ENCODE results near the gene SLC38A10. TPM values are rescaled to one million over a fixed set of nuclear protein-coding genes. Genes with fewer than 3 reads are reported as not detected.

Gene SLC38A10
- total RNA-seq, 2 experiments from 2014 or later: 47.6 to 52.9 TPM

DNA sequence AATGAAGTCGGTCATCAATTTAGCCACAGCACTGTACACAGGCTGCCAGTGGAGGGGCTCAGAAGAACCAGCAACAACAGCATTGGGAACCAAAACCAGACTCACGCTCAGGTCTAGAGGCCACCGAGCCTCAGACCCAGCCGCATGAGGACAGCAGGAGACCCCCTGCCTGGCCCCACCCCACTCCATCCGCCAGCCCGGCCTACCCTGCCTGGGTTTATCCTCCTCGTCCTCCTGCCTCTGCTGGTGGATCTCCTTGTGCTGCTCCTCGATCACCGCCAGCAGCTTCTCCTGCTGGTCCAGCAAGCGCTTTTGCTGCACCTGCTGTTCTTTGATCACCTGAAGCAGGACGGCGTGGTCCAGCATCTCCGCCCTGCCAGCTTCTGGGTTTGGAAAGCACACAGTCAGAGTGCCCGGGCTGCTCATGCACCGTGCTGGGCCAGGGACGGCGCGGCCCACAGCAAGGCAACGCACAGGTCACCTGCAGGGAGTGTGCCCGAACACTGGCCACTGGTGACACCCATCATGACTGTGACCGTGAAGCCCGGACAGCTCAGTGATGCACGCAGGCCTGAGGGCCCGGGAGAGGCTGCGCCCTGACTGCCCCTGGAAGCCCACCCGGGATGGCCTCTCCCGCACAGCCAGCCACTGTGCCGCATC lies 48.3 kb downstream of the SLC38A10 start:
- POLR2A ChIA-PET: no interaction called here
- DNase-seq: no peak
- intact Hi-C loops (cut with DNase I, micrococcal nuclease): loop anchor here in 1 of 2 experiments (10.0 kb wide), 1 partner anchor 222 kb away; no protein-coding TSS in a partner anchor
- Mint-ChIP-seq H3K4me3 (no peak overlapping the region), H3K9me3 (ENCODE audit: low read depth) (no peaks in the 10 kb centered on the region), H3K27me3 (no peaks in the 10 kb centered on the region), H3K36me3 (ENCODE audit: low read depth) (peaks cover 8% of the 10 kb centered on the region), H3K27ac (no peak overlapping the region), H3K4me1 (peaks cover 4% of the 10 kb centered on the region)
- ATAC-seq: no peak
- CTCF ChIA-PET: interaction anchor here (0.6 kb wide), 1 partner anchor 183 kb away, joined by 3 read pairs; no protein-coding TSS in a partner anchor

DNA sequence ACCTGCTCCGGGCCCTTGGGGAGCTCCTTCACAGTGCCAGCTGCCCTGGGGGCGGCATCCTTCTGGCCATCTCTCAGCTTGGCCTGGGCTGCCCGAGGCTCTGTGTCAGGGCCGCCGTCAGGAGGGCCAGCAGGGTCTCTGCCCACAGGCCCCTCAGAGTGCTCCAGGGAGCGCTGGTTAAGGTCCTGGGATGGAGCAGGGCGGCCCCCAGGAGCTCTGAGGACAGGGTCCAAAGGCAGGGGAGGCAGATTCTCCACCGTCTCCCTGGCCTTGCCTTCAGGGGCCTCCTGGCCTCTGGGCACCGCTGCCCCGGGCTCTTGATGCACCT lies 48.8 kb downstream of the SLC38A10 start:
- ChIA-PET CTCF (interaction anchor here (0.6 kb wide), 1 partner anchor 183 kb away, joined by 3 read pairs; no protein-coding TSS in a partner anchor), POLR2A (no interaction called here)
- ATAC-seq (no peak), DNase-seq (no peak)
- no peaks in the 10 kb centered on the region for H3K9me3 Mint-ChIP-seq (ENCODE audit: low read depth)
- H3K27me3 Mint-ChIP-seq: no peaks in the 10 kb centered on the region
- peaks cover 12% of the 10 kb centered on the region for H3K36me3 Mint-ChIP-seq (ENCODE audit: low read depth)
- intact Hi-C loops (cut with DNase I, micrococcal nuclease): loop anchor here in 1 of 2 experiments (10.0 kb wide), 1 partner anchor 222 kb away; no protein-coding TSS in a partner anchor
- H3K27ac Mint-ChIP-seq: no peak overlapping the region
- no peak overlapping the region for H3K4me3 Mint-ChIP-seq
- peaks cover 7% of the 10 kb centered on the region for H3K4me1 Mint-ChIP-seq

DNA sequence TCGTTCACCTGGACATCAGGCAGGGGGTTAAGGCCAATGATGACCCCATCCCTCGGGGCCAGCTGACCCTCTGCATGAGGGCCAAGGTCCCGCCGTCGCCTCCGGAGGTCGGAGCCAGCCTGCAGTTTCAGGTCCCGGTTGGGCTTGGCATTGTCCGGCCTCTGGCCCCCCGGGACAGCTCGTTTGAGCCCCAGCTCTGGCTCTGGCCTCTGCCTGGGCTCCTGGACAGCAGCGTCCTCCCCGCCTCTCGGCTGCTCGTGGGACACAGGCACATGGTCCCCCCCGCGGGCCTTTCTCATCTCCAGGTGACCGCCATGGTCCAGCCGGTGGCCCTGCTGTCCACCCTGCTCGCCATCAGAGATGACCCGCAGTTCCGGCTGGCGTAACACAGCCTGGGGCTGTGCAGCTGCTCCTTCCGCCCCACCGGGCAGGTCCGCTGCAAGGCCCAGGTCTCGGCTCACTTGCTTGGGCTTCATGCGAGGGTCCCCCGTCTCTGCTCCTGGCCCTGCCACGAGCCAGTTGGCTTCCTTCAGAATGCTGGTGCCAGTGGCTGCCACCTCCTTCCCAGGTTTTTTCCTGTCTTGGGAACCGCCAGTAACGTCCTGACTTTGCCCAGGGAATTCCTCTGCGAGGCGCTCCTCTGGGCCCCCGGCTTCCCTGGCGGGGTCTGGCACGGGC lies 49.3 kb downstream of the SLC38A10 start:
- ATAC-seq (no peak), DNase-seq (no peak)
- ChIA-PET CTCF (interaction anchor here (0.6 to 0.7 kb wide), 2 partner anchors 184 to 219 kb away, joined by 3 to 4 read pairs; no protein-coding TSS in a partner anchor), POLR2A (no interaction called here)
- Mint-ChIP-seq H3K4me3 (no peak overlapping the region), H3K27ac (no peak overlapping the region), H3K4me1 (peaks cover 9% of the 10 kb centered on the region), H3K9me3 (ENCODE audit: low read depth) (no peaks in the 10 kb centered on the region), H3K36me3 (ENCODE audit: low read depth) (peaks cover 15% of the 10 kb centered on the region), H3K27me3 (no peaks in the 10 kb centered on the region)
- intact Hi-C loops (cut with DNase I, micrococcal nuclease): loop anchor here in 1 of 2 experiments (10.0 kb wide), 1 partner anchor 221 kb away; no protein-coding TSS in a partner anchor

DNA sequence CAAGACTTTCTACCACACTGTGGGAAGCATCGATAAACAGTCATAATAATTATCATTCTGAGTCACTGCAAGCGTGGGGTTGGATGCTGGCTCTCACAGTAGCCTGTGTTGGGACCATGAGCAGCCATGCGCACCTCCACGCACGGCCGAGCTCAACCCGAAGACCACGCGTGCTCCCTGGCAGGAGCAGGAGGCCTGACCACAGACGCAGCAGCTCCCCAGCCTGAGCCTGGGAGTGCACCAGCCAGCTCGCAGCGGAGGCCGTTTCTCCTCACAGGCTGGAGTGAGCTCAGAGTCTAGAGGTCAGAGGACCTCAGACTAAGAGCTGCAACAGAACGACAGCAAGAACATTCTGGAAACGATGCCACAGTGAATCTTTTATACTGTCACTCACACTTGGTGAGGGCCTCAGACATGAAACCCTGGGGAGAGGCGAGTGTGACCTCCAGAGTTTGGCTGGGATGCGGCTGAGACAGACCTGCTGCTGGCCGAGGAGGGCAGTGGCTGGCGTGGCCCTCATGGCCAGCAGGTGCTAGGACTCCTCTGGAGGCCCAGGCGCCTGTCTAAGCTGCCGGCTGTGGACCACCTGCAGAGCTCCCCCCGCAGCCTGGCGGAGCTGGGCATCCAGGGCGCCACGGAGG lies 50.0 kb downstream of the SLC38A10 start:
- ATAC-seq (peak; percentile 42), DNase-seq (peak; percentile 34)
- CTCF ChIA-PET: interaction anchor here (0.7 kb wide), 1 partner anchor 218 kb away, joined by 4 read pairs; no protein-coding TSS in a partner anchor
- Mint-ChIP-seq H3K4me1 (peaks cover 12% of the 10 kb centered on the region), H3K9me3 (ENCODE audit: low read depth) (no peaks in the 10 kb centered on the region), H3K27me3 (no peaks in the 10 kb centered on the region), H3K4me3 (no peak overlapping the region), H3K27ac (no peak overlapping the region), H3K36me3 (ENCODE audit: low read depth) (peaks cover 17% of the 10 kb centered on the region)
- intact Hi-C loops (cut with DNase I, micrococcal nuclease): loop anchor here in 1 of 2 experiments (10.0 kb wide), 1 partner anchor 220 kb away; no protein-coding TSS in a partner anchor
- POLR2A ChIA-PET: no interaction called here

DNA sequence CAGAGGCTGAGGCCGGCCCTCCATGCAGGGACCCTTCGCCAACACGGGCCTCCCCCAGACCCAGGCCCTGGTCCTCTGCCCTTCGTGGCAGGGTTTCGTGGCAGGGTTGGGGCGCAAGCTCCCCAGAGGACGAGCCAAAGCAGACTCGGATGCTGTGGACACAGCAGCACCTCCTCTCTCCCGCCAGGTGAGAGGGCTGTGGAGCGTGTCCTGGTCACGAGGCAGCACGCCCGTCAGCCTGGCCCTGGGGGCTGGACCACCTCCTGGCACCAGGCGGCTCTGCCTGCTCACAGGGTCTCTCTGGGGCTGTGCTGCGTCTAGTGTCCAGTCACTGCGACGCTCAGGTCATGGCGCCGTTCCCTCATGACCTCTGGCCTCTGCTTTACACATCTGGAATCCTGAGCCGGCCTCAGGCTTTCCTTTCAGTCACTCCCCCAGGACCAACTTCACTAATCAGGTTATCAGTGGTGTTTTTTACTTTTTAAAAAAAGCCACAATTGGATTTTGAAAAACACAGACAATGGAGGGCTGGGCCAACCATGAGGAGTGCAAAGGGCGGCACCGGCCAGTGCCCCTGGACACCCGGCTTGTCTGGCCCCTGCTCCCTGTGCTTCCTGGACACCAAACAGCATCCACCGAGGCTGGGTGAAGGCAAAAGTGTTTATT lies 50.6 kb downstream of the SLC38A10 start:
- H3K9me3 Mint-ChIP-seq (ENCODE audit: low read depth): no peaks in the 10 kb centered on the region
- ChIA-PET POLR2A (no interaction called here), CTCF (no interaction called here)
- no peak overlapping the region for H3K4me3 Mint-ChIP-seq
- DNase-seq (no peak), ATAC-seq (no peak)
- peaks cover 14% of the 10 kb centered on the region for H3K4me1 Mint-ChIP-seq
- peaks cover 21% of the 10 kb centered on the region for H3K36me3 Mint-ChIP-seq (ENCODE audit: low read depth)
- H3K27ac Mint-ChIP-seq: no peak overlapping the region
- H3K27me3 Mint-ChIP-seq: no peaks in the 10 kb centered on the region
- intact Hi-C loops (cut with DNase I, micrococcal nuclease): loop anchor here in 1 of 2 experiments (10.0 kb wide), 1 partner anchor 220 kb away; no protein-coding TSS in a partner anchor

DNA sequence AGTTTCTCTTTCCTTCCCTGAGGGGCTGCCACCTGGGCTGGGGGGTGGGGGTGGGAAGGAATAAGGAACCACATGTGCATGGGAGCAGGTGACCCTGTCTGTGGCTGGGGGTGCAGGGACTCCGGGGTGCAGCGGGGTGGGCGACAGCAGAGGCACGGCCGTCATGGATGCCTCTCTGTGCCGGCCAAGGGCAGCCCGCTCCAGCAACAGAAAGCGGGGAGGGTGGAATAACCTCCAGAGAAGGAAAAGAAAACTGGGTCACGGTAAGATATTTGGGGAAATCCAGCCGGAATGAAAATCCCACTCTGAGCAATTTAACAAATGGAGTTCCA lies 51.8 kb downstream of the SLC38A10 start:
- Mint-ChIP-seq H3K4me1 (peaks cover 14% of the 10 kb centered on the region), H3K36me3 (ENCODE audit: low read depth) (peaks cover 21% of the 10 kb centered on the region), H3K4me3 (no peak overlapping the region), H3K9me3 (ENCODE audit: low read depth) (no peaks in the 10 kb centered on the region), H3K27ac (no peak overlapping the region), H3K27me3 (no peaks in the 10 kb centered on the region)
- ATAC-seq (no peak), DNase-seq (no peak)
- ChIA-PET CTCF (no interaction called here), POLR2A (no interaction called here)
- intact Hi-C loops (cut with DNase I, micrococcal nuclease): loop anchor here in 1 of 2 experiments (10.0 kb wide), 1 partner anchor 218 kb away; no protein-coding TSS in a partner anchor

DNA sequence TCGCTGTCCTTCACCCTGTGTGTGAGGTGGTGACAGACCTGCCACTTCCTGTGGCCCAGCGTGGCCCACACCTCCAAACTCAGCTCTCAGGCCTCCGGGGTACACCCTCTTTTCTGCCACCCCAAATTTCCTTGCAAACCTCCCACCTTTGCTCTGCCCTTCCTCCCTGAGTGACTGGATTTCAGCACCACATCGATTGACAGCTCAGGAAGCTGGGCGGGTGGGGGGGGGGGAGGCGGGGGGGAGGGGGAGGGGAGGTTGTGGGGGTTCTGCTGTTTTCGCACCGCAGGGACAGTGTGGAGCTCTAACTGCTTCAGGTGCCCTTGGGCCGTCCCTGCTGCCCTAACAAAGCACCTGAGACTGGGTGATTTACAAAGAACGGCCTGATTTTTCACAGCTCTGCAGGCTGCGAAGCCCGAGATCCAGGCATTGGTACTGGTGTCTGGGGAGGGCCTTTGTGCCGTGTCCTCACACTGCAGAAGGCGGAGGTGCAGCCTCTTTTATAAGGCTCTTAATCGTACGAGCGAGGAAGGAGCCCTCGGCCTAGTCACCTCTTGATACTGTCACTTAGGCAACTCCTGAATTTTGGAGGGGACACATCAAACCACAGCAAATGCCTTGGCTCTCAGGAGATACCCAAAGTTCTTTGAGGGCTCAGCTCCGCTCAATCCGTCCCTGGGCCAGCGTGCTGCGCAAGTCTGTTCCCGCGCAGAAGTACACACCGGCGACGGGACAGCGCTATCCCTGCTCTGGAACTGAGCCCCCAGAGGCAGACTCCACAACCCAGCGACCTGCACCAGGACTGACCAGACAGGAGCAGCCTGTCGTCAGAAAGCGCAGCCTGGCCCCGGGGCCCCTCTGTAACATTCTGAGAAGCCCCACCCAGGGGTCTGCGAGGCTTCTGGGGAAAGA lies 52.4 kb downstream of the SLC38A10 start:
- no peaks in the 10 kb centered on the region for H3K9me3 Mint-ChIP-seq (ENCODE audit: low read depth)
- ChIA-PET POLR2A (no interaction called here), CTCF (interaction anchor here (0.6 kb wide), 1 partner anchor 12 kb away, joined by 5 read pairs; no protein-coding TSS in a partner anchor)

DNA sequence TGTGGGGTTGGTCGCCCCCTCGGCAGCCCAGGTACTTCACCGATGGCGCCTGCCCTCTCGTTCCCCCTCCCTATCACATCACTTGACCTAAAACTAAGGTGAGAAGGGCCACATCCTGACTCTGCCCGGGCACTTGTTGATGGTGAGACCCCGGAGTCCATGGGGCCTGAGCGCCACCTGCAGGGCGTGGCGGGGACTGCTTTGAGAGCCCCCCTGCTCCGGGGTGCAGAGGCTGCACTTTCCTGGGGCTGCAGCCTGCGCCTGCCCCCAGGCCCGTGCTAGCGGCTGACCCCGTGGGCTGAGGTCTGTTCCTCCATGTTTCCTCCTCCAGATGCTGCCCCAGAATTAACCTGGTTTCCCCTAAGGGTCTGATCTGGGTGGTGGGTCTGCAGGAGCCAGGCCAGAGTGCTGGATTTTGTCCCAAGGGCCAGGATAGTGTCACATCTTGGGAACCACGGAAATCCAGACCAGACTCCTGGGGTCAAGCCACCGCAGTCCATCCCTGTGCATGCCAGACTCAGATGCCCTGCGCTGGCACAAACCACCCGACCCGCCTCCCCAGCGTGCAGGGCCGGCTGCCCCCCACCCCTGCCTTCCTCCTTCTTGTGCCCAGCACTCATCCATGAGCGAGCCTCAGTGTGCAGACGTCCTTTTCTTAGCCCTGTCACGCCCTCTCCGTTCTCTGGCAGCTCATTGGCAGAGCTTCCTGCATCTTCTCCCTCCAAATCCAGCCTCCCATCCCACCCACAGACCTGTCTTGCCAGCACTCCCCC lies 53.3 kb downstream of the SLC38A10 start:
- Mint-ChIP-seq H3K27ac (no peak overlapping the region), H3K36me3 (ENCODE audit: low read depth) (peaks cover 21% of the 10 kb centered on the region), H3K4me3 (no peak overlapping the region), H3K4me1 (peaks cover 25% of the 10 kb centered on the region), H3K9me3 (ENCODE audit: low read depth) (no peaks in the 10 kb centered on the region), H3K27me3 (no peaks in the 10 kb centered on the region)
- ChIA-PET POLR2A (no interaction called here), CTCF (no interaction called here)
- DNase-seq (peak; percentile 82), ATAC-seq (no peak)
- intact Hi-C loops (cut with DNase I, micrococcal nuclease): loop anchor here (1.0 to 10.0 kb wide), 5 partner anchors 99 to 218 kb away; no protein-coding TSS in a partner anchor

More for the DNA sequence above, 52.4 kb downstream of the SLC38A10 start:
- intact Hi-C loops (cut with DNase I, micrococcal nuclease): loop anchor here in 1 of 2 experiments (10.0 kb wide), 1 partner anchor 218 kb away; no protein-coding TSS in a partner anchor
- Mint-ChIP-seq H3K27ac (no peak overlapping the region), H3K4me3 (no peak overlapping the region), H3K27me3 (no peaks in the 10 kb centered on the region), H3K4me1 (peaks cover 19% of the 10 kb centered on the region), H3K36me3 (ENCODE audit: low read depth) (peaks cover 21% of the 10 kb centered on the region)
- no peak for ATAC-seq
- no peak for DNase-seq

DNA sequence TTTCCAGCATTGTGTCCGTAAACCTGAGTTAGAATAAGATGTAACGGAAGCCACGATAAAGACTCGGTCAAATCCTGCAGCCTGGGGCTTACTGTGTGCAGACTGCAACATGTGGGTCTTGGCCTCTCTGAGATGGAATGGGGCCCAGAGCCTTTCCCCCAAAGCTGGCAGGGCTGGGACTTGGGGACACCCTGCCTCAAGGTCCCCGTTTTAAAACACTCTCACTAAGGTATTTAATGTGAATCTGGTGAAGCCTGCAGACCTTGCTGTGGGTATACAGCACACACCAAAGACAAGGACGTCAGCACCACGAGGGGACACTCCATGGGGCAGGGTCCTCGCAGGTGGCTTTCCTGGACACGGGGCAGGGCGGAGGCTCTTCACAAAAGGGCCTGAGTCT lies 53.9 kb downstream of the SLC38A10 start:
- intact Hi-C loops (cut with DNase I, micrococcal nuclease): loop anchor here (1.0 to 10.0 kb wide), 5 partner anchors 98 to 217 kb away; no protein-coding TSS in a partner anchor
- ATAC-seq (no peak), DNase-seq (no peak)
- ChIA-PET CTCF (no interaction called here), POLR2A (no interaction called here)
- Mint-ChIP-seq H3K4me3 (peak overlapping the region; percentile 93), H3K27me3 (no peaks in the 10 kb centered on the region), H3K9me3 (ENCODE audit: low read depth) (no peaks in the 10 kb centered on the region), H3K27ac (no peak overlapping the region), H3K36me3 (ENCODE audit: low read depth) (peaks cover 21% of the 10 kb centered on the region), H3K4me1 (peaks cover 25% of the 10 kb centered on the region)

DNA sequence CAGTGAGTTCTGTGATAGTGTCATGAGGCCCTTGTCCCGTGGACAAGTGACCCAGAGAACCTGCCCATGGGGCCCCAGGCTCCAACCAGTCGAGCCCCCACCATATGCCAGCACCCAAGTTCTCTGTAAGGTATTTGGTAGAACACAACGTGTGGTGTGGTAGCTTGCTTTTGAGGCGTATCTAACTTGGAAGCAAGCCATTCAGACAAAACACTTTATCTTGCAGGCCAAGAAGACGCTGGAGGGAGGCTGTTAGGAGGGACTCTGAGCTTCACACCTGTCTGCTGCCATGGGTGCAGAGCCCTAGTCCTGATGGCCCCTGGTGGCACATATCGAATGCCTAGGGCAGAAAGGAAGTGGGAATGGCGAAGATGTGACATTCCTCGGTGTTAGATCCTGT lies 54.3 kb downstream of the SLC38A10 start:
- CTCF ChIA-PET: interaction anchor here (0.9 to 1.7 kb wide), 2 partner anchors 11 to 98 kb away, joined by 3 to 6 read pairs; no protein-coding TSS in a partner anchor
- Mint-ChIP-seq H3K9me3 (ENCODE audit: low read depth) (no peaks in the 10 kb centered on the region), H3K4me1 (peaks cover 25% of the 10 kb centered on the region), H3K36me3 (ENCODE audit: low read depth) (peaks cover 21% of the 10 kb centered on the region), H3K4me3 (peak overlapping the region; percentile 93), H3K27ac (peak overlapping the region; percentile 96), H3K27me3 (no peaks in the 10 kb centered on the region)
- ATAC-seq (no peak), DNase-seq (no peak)
- intact Hi-C loops (cut with DNase I, micrococcal nuclease): loop anchor here (1.0 to 10.0 kb wide), 5 partner anchors 98 to 216 kb away; no protein-coding TSS in a partner anchor
- POLR2A ChIA-PET: no interaction called here
